Renal cortex interstitium (tissue), 11 donors: Measurements from ENCODE around the gene GALNT2. TPM values are rescaled to one million over a fixed set of nuclear protein-coding genes. Genes with fewer than 3 reads are reported as not detected.

Experiments used
- DNase-seq, 11 donors: peaks; one replicate each; pipeline ENCODE4 v3.0.0-alpha.2; 2013; ENCODE audit warnings: low read depth in 9 of 11, low spot score in 4 of 11; ENCODE audit errors: extremely low read depth in 1 of 11
- polyA plus RNA-seq, 3 donors: library from polyadenylated mRNA; unstranded; fragments of 120-200 nt; gene quantifications; one replicate each; pipeline ENCODE4 v1.2.1, GENCODE V29; 2013; ENCODE audit not compliant: insufficient read length in 3 of 3

GALNT2 gene
- polyA plus RNA-seq, 3 donors: 57.1 to 65.1 (median 59.2) TPM

GRCh38 chr1:230120921-230121381 is 53.9 kb downstream of the GALNT2 start:
- DNase-seq: no peak

DNA sequence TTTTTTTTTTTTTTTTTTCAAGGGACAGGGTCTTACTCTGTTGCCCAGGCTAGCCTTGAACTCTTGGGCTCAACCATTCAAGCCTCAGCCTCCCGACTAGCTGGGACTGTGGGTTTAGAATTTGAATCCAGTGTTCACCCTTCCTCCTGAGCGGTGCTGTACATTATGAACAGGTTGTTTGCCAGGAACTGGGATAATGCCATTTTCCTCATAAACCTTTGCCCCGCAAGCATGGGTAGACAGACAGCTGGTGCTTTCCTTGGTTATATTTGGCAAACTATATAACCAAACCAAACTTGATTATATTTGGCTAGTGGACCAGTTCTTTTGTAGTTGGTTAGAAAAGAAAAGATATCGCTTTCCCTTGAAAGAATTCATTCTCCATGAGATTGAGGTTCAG is 54.9 kb downstream of the GALNT2 start:
- DNase-seq: no peak

- no peak for DNase-seq
Observed at GRCh38 chr1:230122366-230123279, 55.6 kb downstream of the GALNT2 start.

DNA sequence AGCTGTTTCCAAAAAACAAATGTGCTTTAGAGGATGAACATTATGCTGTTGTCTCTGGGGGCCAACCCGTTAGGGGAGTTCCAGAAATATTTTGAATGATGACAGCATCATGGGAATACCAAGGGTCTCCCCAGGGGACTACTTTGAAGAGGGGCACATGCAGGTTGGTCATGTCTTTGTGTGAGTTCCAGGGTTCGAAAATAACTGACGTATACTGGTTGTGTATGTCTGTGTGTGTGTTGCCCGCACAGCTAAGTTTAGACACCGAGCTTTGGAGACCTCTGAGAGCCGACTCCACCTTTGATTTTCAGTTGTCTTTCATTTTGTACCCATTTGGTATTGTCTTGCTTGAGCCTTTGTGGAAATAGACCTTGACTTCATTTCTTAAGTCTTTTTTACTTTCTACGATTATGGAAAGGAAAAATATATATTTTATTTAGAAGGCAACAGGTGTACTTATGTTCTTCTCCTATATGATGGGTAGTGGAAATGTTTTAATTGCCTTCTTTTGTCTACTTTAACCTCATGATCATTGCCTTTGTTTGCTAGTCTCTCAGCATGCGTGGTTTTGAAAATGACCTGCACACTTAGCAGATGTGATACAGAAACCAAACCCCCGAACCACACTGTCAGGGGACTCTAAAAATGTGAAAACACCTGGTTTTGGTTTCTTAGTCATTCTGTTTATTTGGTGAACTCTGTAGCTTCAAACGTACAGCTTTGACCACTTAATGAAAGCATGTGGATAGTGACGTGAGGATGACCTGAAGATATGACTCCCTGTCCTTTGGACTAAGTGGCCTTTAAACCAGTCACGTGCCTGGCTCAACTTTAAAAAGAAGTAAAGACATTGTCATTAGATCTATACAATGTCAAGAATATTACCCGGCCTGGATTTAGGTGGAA is 56.5 kb downstream of the GALNT2 start:
- DNase-seq: no peak

- no peak for DNase-seq
Observed at GRCh38 chr1:230124186-230125128, 57.4 kb downstream of the GALNT2 start.

DNA sequence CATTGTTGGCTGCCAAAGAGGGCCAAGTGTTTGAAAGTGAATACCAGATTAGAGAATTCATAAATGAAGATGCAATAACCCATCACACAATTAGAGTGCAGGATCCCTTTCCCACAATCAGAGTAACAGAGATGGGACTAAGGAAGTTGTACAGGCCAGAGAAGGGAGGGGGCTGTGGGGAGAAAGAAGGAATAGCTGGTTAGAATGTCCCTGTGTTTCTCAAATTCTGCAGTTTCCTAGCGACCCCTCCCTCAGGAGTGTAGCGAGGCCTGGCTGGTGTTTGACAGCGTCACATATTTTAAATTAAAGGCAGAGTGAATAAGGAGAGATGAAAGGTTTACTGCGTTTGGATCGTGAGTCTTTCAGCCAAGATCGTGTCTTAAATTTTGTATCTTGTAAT is 58.1 kb downstream of the GALNT2 start:
- DNase-seq: no peak

- DNase-seq: no peak
Observed at GRCh38 chr1:230125640-230126528, 58.8 kb downstream of the GALNT2 start.

DNA sequence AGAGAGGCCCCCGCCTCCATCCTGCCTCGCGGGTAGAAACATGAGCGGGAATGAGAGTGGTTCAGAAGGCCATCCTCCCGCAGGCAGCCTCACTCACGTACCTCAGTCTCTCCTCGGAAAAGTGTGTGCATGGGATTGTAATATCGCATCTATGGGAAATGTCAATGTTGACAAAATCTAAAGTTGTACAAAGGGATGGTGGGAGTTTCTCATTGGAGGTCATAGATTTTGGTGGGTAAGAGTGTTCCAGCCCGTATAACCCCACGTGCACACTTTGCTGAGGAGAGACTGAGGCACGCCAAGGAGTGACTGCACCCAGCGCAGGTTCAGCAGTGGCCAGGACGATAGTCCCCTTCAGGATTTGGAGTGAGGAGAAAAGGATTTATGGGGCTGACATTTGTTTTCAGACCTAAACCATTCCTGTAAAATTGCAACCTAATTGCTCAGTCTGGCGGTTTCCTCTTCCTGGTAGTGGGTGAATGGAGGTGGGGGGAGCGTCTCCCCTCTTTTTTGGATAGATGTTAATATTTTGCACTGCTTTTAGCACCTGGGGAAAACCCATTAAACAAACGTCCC is 59.6 kb downstream of the GALNT2 start:
- no peak for DNase-seq

DNA sequence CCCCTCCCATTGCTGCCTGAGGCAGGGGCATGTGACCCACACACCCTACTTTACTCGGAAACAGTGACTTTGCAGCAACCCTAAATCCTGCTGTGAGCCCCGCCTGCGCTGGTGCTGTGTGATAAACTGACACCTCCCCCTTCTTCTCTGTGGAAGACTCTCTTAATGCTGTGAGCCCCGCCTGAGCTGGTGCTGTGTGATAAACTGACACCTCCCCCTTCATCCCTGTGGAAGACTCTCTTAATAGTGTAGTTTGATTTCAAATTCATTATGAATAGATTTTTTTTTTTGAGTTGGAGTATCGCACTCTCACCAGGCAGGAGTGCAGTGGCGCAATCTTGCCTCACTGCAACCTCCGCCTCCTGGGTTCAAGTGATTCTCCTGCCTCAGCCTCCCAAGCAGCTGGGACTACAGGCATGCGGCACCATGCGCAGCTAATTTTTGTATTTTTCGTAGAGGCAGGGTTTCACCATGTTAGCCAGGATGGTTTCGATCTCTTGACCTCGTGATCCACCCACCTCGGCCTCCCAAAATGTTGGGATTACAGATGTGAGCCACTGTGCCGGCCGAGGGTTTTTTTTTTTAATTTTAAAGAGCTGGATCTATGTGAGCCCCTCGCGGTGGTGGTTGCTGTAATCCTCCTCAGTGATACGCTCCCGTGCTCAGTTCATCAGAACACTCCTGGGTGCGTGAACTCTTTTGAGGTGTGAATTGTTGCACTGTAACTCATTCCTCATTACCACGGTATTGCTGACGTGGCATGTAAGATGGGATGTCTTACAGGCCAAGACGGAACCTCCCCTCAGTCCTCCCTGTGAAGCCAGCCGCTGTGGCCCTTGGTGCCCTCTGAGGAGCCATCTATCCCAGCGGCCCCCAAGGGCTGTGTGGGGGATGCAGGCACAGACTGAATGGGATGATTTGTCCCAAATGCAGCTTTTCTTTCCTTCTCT is 60.3 kb downstream of the GALNT2 start:
- DNase-seq: no peak

- no peak for DNase-seq
Observed at GRCh38 chr1:230128569-230129285, 61.7 kb downstream of the GALNT2 start.

DNA sequence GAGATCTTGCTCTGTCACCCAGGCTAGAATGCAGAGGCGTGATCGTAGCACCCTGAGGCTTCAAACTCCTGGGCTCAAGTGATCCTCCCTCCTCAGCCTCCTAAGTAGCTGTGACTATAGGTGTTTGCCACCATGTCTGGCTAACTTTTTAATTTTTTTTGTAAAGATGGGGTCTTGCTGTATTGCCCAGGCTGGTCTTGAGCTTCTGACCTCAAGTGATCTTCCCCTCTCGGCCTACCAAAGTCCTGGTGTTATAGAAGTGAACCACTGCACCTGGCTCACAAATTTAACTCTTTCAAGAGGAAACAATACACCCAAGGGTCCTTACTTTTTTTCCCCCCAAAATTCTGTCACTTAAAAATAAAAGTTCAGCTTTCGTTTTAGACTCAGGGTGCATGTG is 62.3 kb downstream of the GALNT2 start:
- DNase-seq: no peak

DNA sequence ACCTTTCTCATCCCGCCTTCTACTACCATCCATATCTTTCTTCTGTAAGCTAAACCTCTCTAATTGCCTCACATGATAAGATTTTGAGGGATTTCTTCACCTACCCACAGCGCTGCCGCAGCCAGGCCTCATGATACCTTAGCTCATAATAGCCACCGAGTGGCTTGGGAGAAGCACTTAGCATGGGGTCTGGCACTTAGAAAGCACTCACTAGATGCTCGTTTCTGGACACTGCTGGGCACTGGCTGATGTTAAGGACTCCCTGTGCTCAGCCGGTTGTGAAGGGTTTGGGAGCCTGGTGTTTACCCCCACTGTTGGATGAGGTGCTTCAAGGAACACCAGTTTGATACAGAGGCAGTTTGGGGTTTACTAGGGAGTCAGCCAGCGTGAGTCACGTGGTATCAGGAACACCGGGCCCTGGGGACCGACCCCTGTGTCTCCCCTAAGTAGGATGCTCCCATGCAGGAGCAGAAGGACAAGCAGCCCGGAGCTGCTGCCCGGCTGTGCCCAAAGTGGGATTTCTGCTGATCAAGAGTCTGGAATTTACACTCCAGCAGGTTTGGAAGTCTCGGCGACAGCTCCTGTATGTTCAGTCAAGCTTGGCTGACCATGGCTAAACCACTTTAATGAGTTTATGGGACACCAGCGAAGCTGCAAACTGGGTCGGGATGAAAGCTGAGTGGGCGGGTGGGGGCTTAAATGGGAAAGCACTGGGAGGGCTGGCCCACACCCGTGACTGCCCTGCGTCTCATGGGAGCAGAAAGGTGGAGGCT is 63.3 kb downstream of the GALNT2 start:
- DNase-seq: peak in 7 of 11 donors; percentile 40 to 77 (median 60)

GRCh38 chr1:230131457-230131856 is 64.4 kb downstream of the GALNT2 start:
- DNase-seq: no peak

DNA sequence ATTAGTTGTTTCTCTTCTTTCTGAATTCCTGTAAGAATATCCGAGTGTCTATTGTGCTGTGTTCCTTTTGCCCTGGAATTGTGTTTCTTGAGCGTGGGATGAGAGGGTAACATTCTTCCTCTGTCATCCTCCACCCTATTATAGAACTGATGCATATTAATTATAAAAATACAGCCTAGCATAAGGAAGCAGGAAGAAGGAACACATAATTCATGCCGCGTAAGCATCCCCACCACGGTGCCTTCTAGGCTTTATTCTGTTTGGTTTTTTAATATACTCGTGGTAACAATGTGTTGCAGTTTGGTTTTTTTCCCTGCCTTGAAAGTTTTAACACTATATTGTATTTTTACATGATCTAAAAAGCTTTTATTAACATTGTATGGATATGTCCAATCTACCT is 65.7 kb downstream of the GALNT2 start:
- no peak for DNase-seq

- no peak for DNase-seq
Observed at GRCh38 chr1:230135726-230136125, 68.7 kb downstream of the GALNT2 start.
